HepG2 (cell line): ENCODE measurements around the gene BAHCC1. TPM values are rescaled to one million over a fixed set of nuclear protein-coding genes. Genes with fewer than 3 reads are reported as not detected.

Experiments used
- ADNP ChIP-seq: sonication (generic); formaldehyde crosslinking; IDR thresholded peaks from 2 replicates; pipeline ENCODE4 v1.4.0; 2020; ENCODE audit warnings: missing genetic modification reagents
- BHLHE40 ChIP-seq: IDR thresholded peaks from 2 replicates; pipeline ENCODE4 v1.6.1; 2011; ENCODE audit warnings: low read length, improper control_type of control experiment
- CEBPG ChIP-seq: IDR thresholded peaks from 2 replicates; pipeline ENCODE4 v1.6.1; 2016
- HHEX ChIP-seq: IDR thresholded peaks from 2 replicates; pipeline ENCODE4 v1.6.1; 2016; ENCODE audit warnings: control low read depth
- MTA1 ChIP-seq: sonication (generic); formaldehyde crosslinking; IDR thresholded peaks from 2 replicates; pipeline ENCODE4 v1.4.0; 2020; ENCODE audit warnings: missing genetic modification reagents, mild to moderate bottlenecking, borderline replicate concordance
- NCOR1 ChIP-seq: fragments of 200-600 bp; sonication (generic); IDR thresholded peaks from 2 replicates; pipeline ENCODE4 v1.7.0; 2017; ENCODE audit warnings: antibody characterized with exemption, low read length, borderline replicate concordance
- POLR2G ChIP-seq: fragments of 200-400 bp; formaldehyde crosslinking; IDR thresholded peaks from 2 replicates; pipeline ENCODE4 v1.6.1; 2018; ENCODE audit warnings: mild to moderate bottlenecking, low read depth, low read length, moderate library complexity
- RAD21 ChIP-seq: fragments of 450-650 bp; formaldehyde crosslinking; IDR thresholded peaks from 2 replicates; pipeline ENCODE4 v1.5.0; 2020; ENCODE audit warnings: mild to moderate bottlenecking
- SETDB1 ChIP-seq: sonication (generic); formaldehyde crosslinking; IDR thresholded peaks from 2 replicates; pipeline ENCODE4 v1.5.1; 2020; ENCODE audit warnings: missing genetic modification reagents, mild to moderate bottlenecking, borderline replicate concordance
- SIX4 ChIP-seq: sonication (generic); formaldehyde crosslinking; IDR thresholded peaks from 2 replicates; pipeline ENCODE4 v1.4.0; 2020; ENCODE audit warnings: missing genetic modification reagents
- TRIM24 ChIP-seq: sonication (generic); formaldehyde crosslinking; IDR thresholded peaks from 2 replicates; pipeline ENCODE4 v1.8.0; 2022; ENCODE audit warnings: mild to moderate bottlenecking, missing genetic modification reagents
- ZNF143 ChIP-seq: sonication (generic); formaldehyde crosslinking; IDR thresholded peaks from 2 replicates; pipeline ENCODE4 v1.4.0; 2020; ENCODE audit warnings: missing genetic modification reagents
- ZNF20 ChIP-seq: sonication (generic); formaldehyde crosslinking; IDR thresholded peaks from 2 replicates; pipeline ENCODE4 v1.4.0; 2020; ENCODE audit warnings: mild to moderate bottlenecking, moderate library complexity, missing genetic modification reagents
- ZNF251 ChIP-seq: sonication (generic); formaldehyde crosslinking; IDR thresholded peaks from 2 replicates; pipeline ENCODE4 v1.9.0; 2021; ENCODE audit warnings: mild to moderate bottlenecking, missing genetic modification reagents
- ZNF335 ChIP-seq: sonication (generic); formaldehyde crosslinking; IDR thresholded peaks from 2 replicates; pipeline ENCODE4 v1.4.0; 2020; ENCODE audit warnings: missing genetic modification reagents
- ZNF562 ChIP-seq: sonication (generic); formaldehyde crosslinking; IDR thresholded peaks from 2 replicates; pipeline ENCODE4 v1.8.0; 2022; ENCODE audit warnings: missing genetic modification reagents, borderline replicate concordance
- ZNF644 ChIP-seq: IDR thresholded peaks from 2 replicates; pipeline ENCODE4 v1.6.1; 2016; ENCODE audit warnings: low read depth
- ZNF781 ChIP-seq: sonication (generic); formaldehyde crosslinking; IDR thresholded peaks from 2 replicates; pipeline ENCODE4 v1.5.1; 2020; ENCODE audit warnings: borderline replicate concordance, mild to moderate bottlenecking, missing genetic modification reagents; ENCODE audit errors: not compliant biosample characterization
- ZNF839 ChIP-seq: sonication (generic); formaldehyde crosslinking; IDR thresholded peaks from 2 replicates; pipeline ENCODE4 v1.4.0; 2020; ENCODE audit warnings: missing genetic modification reagents, mild to moderate bottlenecking, borderline replicate concordance
- ZNF850 ChIP-seq: sonication (generic); formaldehyde crosslinking; conservative IDR thresholded peaks from 2 replicates; pipeline ENCODE4 v1.9.0; 2021; ENCODE audit warnings: mild to moderate bottlenecking, missing genetic modification reagents
- polyA plus RNA-seq, 8 experiments: library from polyadenylated mRNA; depleted of rRNA in 3 of 8; stranded (reverse) in 7 of 8; unstranded in 1 of 8; fragments of >200 nt; fragmentation: Illumina TruSeq in 4 of 8; extraction: Trizol in 4 of 8; gene quantifications; 2 replicates each; pipeline versions ENCODE4 v1.2.1 to v1.2.3, GENCODE V29; 2011 to 2016; ENCODE audit warnings: low read depth in 4 of 8, missing spikeins in 1 of 8, mixed read lengths in 1 of 8; ENCODE audit not compliant: insufficient read depth in 1 of 8
- total RNA-seq, 5 experiments: library from RNA; depleted of rRNA; stranded (reverse); fragments of >200 nt; fragmentation: Illumina TruSeq; extraction: Trizol; gene quantifications; 2 replicates each; pipeline ENCODE4 v1.2.3, GENCODE V29; 2016; ENCODE audit warnings: low read depth in 1 of 5
- TF ChIP-seq, protein P1 (sequence below): sonication (generic); formaldehyde crosslinking; IDR thresholded peaks from 2 replicates; pipeline ENCODE4 v1.8.0; 2022; ENCODE audit warnings: mild to moderate bottlenecking, missing genetic modification reagents, borderline replicate concordance
- TF ChIP-seq, protein P2 (sequence below): sonication (generic); formaldehyde crosslinking; IDR thresholded peaks from 2 replicates; pipeline ENCODE4 v1.5.0; 2020; ENCODE audit warnings: mild to moderate bottlenecking, missing genetic modification reagents, moderate library complexity
- TF ChIP-seq, protein P3 (sequence below): sonication (generic); formaldehyde crosslinking; IDR thresholded peaks from 2 replicates; pipeline ENCODE4 v1.4.0; 2020; ENCODE audit warnings: missing genetic modification reagents
- TF ChIP-seq, protein P4 (sequence below): sonication (generic); formaldehyde crosslinking; IDR thresholded peaks from 2 replicates; pipeline ENCODE4 v1.5.1; 2020; ENCODE audit warnings: missing genetic modification reagents, mild to moderate bottlenecking, borderline replicate concordance

BAHCC1 gene
- total and polyA plus RNA-seq, 2 of the 13 experiments (the other 11 are each of a cell fraction or from before 2014, with no cell fraction given): 1.4 to 1.7 TPM

DNA sequence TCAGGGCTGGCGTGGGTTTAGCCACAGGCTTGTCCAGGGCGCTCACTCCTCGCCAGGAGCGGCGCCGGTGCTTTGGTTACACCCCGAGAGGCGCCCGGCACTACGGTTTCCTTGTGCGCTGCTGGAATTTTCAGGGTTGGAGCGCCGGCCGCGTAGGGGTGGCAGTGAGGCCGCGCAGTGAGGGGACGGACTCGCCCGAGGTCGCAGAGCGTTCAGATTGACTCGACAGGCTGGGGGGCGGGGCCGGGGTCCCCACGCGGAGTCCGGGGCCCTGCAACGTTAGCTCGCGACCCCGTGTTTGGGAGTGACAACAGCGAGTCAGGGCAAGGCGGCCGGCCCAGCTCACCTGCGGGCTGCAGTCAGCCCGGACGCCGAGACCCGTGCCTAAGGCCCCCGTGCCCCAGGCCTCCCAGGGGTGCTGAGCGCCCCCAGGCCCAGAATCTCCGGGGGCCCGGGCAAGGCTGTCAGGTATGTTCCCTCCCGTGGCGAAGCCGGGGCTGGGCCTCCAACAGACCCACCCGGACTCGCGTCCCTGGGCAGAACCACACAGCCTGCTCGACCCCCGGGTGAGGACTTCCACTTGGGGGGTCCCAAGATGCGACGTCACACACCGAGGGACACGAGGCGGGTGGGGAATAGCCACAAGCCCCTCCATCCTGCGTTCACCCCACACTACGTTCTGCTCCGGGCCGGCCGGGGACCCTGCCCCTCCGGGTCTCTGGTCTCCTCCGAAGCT lies 118.7 kb downstream of the BAHCC1 start (continued):
- TF ChIP-seq ZNF251 (CRISPR knock-in tag): no peak
- TF ChIP-seq ADNP (CRISPR knock-in tag): no peak
- no peak for TF ChIP-seq CEBPG (CRISPR knock-in tag)
- TF ChIP-seq ZNF644 (CRISPR knock-in tag): no peak
- TF ChIP-seq MTA1 (CRISPR knock-in tag): no peak
- no peak for TF ChIP-seq BHLHE40
- no peak for TF ChIP-seq RAD21 (CRISPR knock-in tag)
- TF ChIP-seq, protein P1, sequence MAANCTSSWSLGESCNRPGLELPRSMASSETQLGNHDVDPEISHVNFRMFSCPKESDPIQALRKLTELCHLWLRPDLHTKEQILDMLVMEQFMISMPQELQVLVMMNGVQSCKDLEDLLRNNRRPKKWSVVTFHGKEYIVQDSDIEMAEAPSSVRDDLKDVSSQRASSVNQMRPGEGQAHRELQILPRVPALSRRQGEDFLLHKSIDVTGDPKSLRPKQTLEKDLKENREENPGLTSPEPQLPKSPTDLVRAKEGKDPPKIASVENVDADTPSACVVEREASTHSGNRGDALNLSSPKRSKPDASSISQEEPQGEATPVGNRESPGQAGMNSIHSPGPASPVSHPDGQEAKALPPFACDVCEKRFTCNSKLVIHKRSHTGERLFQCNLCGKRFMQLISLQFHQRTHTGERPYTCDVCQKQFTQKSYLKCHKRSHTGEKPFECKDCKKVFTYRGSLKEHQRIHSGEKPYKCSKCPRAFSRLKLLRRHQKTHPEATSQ (CRISPR knock-in tag): no peak
- TF ChIP-seq SIX4 (CRISPR knock-in tag): no peak
- TF ChIP-seq SETDB1: no peak
- TF ChIP-seq ZNF20: no peak
- TF ChIP-seq POLR2G: no peak
- no peak for TF ChIP-seq ZNF781
- TF ChIP-seq, protein P2, sequence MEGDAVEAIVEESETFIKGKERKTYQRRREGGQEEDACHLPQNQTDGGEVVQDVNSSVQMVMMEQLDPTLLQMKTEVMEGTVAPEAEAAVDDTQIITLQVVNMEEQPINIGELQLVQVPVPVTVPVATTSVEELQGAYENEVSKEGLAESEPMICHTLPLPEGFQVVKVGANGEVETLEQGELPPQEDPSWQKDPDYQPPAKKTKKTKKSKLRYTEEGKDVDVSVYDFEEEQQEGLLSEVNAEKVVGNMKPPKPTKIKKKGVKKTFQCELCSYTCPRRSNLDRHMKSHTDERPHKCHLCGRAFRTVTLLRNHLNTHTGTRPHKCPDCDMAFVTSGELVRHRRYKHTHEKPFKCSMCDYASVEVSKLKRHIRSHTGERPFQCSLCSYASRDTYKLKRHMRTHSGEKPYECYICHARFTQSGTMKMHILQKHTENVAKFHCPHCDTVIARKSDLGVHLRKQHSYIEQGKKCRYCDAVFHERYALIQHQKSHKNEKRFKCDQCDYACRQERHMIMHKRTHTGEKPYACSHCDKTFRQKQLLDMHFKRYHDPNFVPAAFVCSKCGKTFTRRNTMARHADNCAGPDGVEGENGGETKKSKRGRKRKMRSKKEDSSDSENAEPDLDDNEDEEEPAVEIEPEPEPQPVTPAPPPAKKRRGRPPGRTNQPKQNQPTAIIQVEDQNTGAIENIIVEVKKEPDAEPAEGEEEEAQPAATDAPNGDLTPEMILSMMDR (CRISPR knock-in tag): peak; percentile 26; the same call in 1 of the 2 replicates
- no peak for TF ChIP-seq HHEX
- TF ChIP-seq ZNF839 (CRISPR knock-in tag): no peak
- no peak for TF ChIP-seq ZNF335 (CRISPR knock-in tag)
- TF ChIP-seq ZNF562 (CRISPR knock-in tag): no peak
- no peak for TF ChIP-seq ZNF143 (CRISPR knock-in tag)
- TF ChIP-seq, protein P3, sequence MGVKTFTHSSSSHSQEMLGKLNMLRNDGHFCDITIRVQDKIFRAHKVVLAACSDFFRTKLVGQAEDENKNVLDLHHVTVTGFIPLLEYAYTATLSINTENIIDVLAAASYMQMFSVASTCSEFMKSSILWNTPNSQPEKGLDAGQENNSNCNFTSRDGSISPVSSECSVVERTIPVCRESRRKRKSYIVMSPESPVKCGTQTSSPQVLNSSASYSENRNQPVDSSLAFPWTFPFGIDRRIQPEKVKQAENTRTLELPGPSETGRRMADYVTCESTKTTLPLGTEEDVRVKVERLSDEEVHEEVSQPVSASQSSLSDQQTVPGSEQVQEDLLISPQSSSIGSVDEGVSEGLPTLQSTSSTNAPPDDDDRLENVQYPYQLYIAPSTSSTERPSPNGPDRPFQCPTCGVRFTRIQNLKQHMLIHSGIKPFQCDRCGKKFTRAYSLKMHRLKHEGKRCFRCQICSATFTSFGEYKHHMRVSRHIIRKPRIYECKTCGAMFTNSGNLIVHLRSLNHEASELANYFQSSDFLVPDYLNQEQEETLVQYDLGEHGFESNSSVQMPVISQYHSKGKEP (CRISPR knock-in tag): no peak
- TF ChIP-seq TRIM24 (CRISPR knock-in tag): no peak
- TF ChIP-seq, protein P4, sequence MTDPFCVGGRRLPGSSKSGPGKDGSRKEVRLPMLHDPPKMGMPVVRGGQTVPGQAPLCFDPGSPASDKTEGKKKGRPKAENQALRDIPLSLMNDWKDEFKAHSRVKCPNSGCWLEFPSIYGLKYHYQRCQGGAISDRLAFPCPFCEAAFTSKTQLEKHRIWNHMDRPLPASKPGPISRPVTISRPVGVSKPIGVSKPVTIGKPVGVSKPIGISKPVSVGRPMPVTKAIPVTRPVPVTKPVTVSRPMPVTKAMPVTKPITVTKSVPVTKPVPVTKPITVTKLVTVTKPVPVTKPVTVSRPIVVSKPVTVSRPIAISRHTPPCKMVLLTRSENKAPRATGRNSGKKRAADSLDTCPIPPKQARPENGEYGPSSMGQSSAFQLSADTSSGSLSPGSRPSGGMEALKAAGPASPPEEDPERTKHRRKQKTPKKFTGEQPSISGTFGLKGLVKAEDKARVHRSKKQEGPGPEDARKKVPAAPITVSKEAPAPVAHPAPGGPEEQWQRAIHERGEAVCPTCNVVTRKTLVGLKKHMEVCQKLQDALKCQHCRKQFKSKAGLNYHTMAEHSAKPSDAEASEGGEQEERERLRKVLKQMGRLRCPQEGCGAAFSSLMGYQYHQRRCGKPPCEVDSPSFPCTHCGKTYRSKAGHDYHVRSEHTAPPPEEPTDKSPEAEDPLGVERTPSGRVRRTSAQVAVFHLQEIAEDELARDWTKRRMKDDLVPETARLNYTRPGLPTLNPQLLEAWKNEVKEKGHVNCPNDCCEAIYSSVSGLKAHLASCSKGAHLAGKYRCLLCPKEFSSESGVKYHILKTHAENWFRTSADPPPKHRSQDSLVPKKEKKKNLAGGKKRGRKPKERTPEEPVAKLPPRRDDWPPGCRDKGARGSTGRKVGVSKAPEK (CRISPR knock-in tag): no peak
- TF ChIP-seq NCOR1: no peak
- peak; percentile 35; the same call in 1 of the 2 replicates for TF ChIP-seq ZNF850
